OCI-LY3 (cell line): ENCODE results near the gene IFNL1.
"Not testable (repeated sequence)": the region's sequence is repeated elsewhere in the genome, so short reads cannot be mapped to it uniquely, and the experiment has no call there.

Experiments used
- H2AFZ ChIP-seq: fragments of 200-600, 300-600 bp; shearing (Covaris generic); 2 replicates; pipeline ENCODE4 v1.6.0; 2014; ENCODE audit warnings: antibody characterized with exemption, low read depth, low read length
- H3K27ac ChIP-seq: fragments of 200-600, 300-600 bp; sonication (generic); 2 replicates; pipeline ENCODE4 v1.5.1; 2014; ENCODE audit warnings: mild to moderate bottlenecking, low read length, moderate library complexity, mixed read lengths
- H3K27me3 ChIP-seq: fragments of 200-600, 300-600 bp; sonication (generic); 2 replicates; pipeline ENCODE4 v1.6.1; 2014; ENCODE audit warnings: low read depth, low read length, mixed read lengths
- H3K36me3 ChIP-seq: fragments of 200-600, 300-600 bp; sonication (generic); replicated peaks from 2 replicates; pipeline ENCODE3; 2014; ENCODE audit warnings: low read depth, low read length, mixed read lengths
- H3K4me1 ChIP-seq: fragments of 300-600, 200-600 bp; sonication (generic); 2 replicates; pipeline ENCODE4 v1.6.1; 2014; ENCODE audit warnings: low read length, mixed read lengths
- H3K4me2 ChIP-seq: fragments of 200-600, 300-600 bp; sonication (generic); 2 replicates; pipeline ENCODE4 v1.6.1; 2014; ENCODE audit warnings: low read length, mixed read lengths
- H3K4me3 ChIP-seq: fragments of 300-600, 200-600 bp; sonication (generic); 2 replicates; pipeline ENCODE4 v1.5.1; 2014; ENCODE audit warnings: antibody characterized with exemption, mild to moderate bottlenecking, low read length, moderate library complexity
- H3K79me2 ChIP-seq: fragments of 300-600, 200-600 bp; shearing (Covaris generic); 2 replicates; pipeline ENCODE4 v1.6.1; 2014; ENCODE audit warnings: mild to moderate bottlenecking, low read length, mixed read lengths
- H3K9ac ChIP-seq: fragments of 300-600, 200-600 bp; shearing (Covaris generic); 2 replicates; pipeline ENCODE4 v1.6.0; 2014; ENCODE audit warnings: mild to moderate bottlenecking, low read length, moderate library complexity
- H3K9me3 ChIP-seq: fragments of 200-600, 300-600 bp; shearing (Covaris generic); 2 replicates; pipeline ENCODE4 v1.6.1; 2014; ENCODE audit warnings: low read length, mixed read lengths; ENCODE audit not compliant: insufficient read depth
- H4K20me1 ChIP-seq: fragments of 200-600, 300-600 bp; sonication (generic); 2 replicates; pipeline ENCODE4 v1.6.1; 2016; ENCODE audit warnings: low read length, mixed read lengths; ENCODE audit not compliant: insufficient read depth
- CTCF ChIP-seq: fragments of 200-600, 300-600 bp; sonication (generic); IDR thresholded peaks from 2 replicates; pipeline ENCODE4 v1.5.1; 2014; ENCODE audit warnings: antibody characterized with exemption, low read length, low read depth
- EZH2phosphoT487 ChIP-seq: fragments of 200-600 bp; shearing (Covaris generic); IDR thresholded peaks from 2 replicates; pipeline ENCODE4 v1.6.1; 2018; ENCODE audit warnings: antibody characterized with exemption, mixed run types, low read depth

IFNL1 gene

GRCh38 chr19:39336483-39336882 is 40.3 kb downstream of the IFNL1 start:
- Histone ChIP-seq H3K27ac (no peak overlapping the region), H3K36me3 (no peaks in the 10 kb centered on the region), H3K4me3 (peak overlapping the region; percentile 79; the same call in 1 of the 2 replicates), H4K20me1 (no peaks in the 10 kb centered on the region), H3K79me2 (peaks cover 5% of the 10 kb centered on the region), H3K9ac (no peak overlapping the region), H3K9me3 (no peaks in the 10 kb centered on the region), H3K4me2 (peak overlapping the region; percentile 83), H3K27me3 (no peaks in the 10 kb centered on the region), H2AFZ (no peak overlapping the region), H3K4me1 (peaks cover 38% of the 10 kb centered on the region)
- TF ChIP-seq CTCF (no peak), EZH2phosphoT487 (no peak)

- Histone ChIP-seq H3K4me2 (no peak overlapping the region), H3K36me3 (peaks cover 2% of the 10 kb centered on the region), H3K4me3 (no peak overlapping the region), H2AFZ (no peak overlapping the region), H3K9me3 (no peaks in the 10 kb centered on the region), H3K27me3 (no peaks in the 10 kb centered on the region), H3K9ac (no peak overlapping the region), H3K27ac (no peak overlapping the region), H3K4me1 (peaks cover 46% of the 10 kb centered on the region), H4K20me1 (peaks cover 10% of the 10 kb centered on the region; the same call in 1 of the 2 replicates), H3K79me2 (peaks cover 28% of the 10 kb centered on the region)
- TF ChIP-seq CTCF (no peak), EZH2phosphoT487 (no peak)
Observed at GRCh38 chr19:39339674-39340073, 43.5 kb downstream of the IFNL1 start.

GRCh38 chr19:39340156-39340555 is 43.9 kb downstream of the IFNL1 start:
- H3K4me2 ChIP-seq, H3K27ac ChIP-seq, H2AFZ ChIP-seq, H3K9me3 ChIP-seq, H3K27me3 ChIP-seq, H3K9ac ChIP-seq, H3K4me3 ChIP-seq, H3K36me3 ChIP-seq: not testable (repeated sequence)
- H3K79me2 ChIP-seq: peaks cover 31% of the 10 kb centered on the region
- H3K4me1 ChIP-seq: peaks cover 41% of the 10 kb centered on the region
- H4K20me1 ChIP-seq: peaks cover 10% of the 10 kb centered on the region; the same call in 1 of the 2 replicates

GRCh38 chr19:39341129-39341718 is 45.0 kb downstream of the IFNL1 start:
- Histone ChIP-seq H3K9ac (peak overlapping the region; percentile 90), H3K4me1 (peaks cover 35% of the 10 kb centered on the region), H3K9me3 (no peaks in the 10 kb centered on the region), H3K27ac (peak overlapping the region; percentile 51), H4K20me1 (peaks cover 21% of the 10 kb centered on the region), H2AFZ (peak overlapping the region; percentile 67), H3K79me2 (peaks cover 42% of the 10 kb centered on the region), H3K36me3 (peaks cover 10% of the 10 kb centered on the region), H3K27me3 (no peaks in the 10 kb centered on the region), H3K4me2 (peak overlapping the region; percentile 99), H3K4me3 (peak overlapping the region; percentile 86)
- TF ChIP-seq EZH2phosphoT487 (no peak), CTCF (no peak)
